Heart left ventricle (tissue), 13 donors: ENCODE data around the gene CPA3.

Experiments
- CTCF ChIP-seq, 12 donors: fragments of 200-600 bp; sonication (generic) in 4 of 12; IDR thresholded peaks; one replicate each; pipeline versions ENCODE4 v1.5.0 to v1.8.0; 2018 to 2022; ENCODE audit warnings: antibody characterized with exemption in 12 of 12, mild to moderate bottlenecking in 5 of 12
- POLR2A ChIP-seq, 2 donors: fragments of 450-650 bp; IDR thresholded peaks; one replicate each; pipeline ENCODE4 v1.6.1; 2017; ENCODE audit warnings: antibody characterized with exemption in 2 of 2, mild to moderate bottlenecking in 2 of 2, moderate library complexity in 2 of 2
- donor health status: ischemic (EF 13 %, LVEDD 7.1; RV severe dilation, severe dysfunction).
- donor health status: DM: no; HTN: yes; CAD: no.
- donor health status: DM: no; HTN: no; CAD: no.
- donor health status: ischemic (EF 25% LVEDD 6.9; RV normal size, moderate dysfunction).
- donor health status: ischemic (EF 25% LVEDD 5.7; RV mildly dilated, moderate dysfunction).
- donor health status: ischemic (EF 35%, LVEDD 5.7; RV mildly dilated, moderate dysfunction).
- donor health status: nonischemic (EF 11% LVEDD 7.7; RV severe dilation, severe dysfunction).
- donor health status: DM: yes; HTN: yes; CAD: no.
- donor health status: PGD.
- donor health status: ischemic (EF 29% LVEDD 5.4; RV normal size, mild dysfunction).
- donor health status: nonischemic (EF 23%, LVEDD 6.1; RV moderate dilation, normal function).

- no peak for TF ChIP-seq CTCF (IDR thresholded peaks at IDR 0.05)
- TF ChIP-seq POLR2A (IDR thresholded peaks at IDR 0.05), result no peak
Observed at GRCh38 chr3:148940983-148941382, 75.9 kb downstream of the CPA3 start.
